GM18508 (cell line): Measurements from ENCODE around the gene ACVR1B.

Experiments used
- ATAC-seq: cut with Tn5 transposase; IDR thresholded peaks from one replicate; pipeline ENCODE4 v1.9.1; 2021; ENCODE audit warnings: moderate number of reproducible peaks; ENCODE audit not compliant: insufficient read depth, unreplicated experiment

Gene ACVR1B

GRCh38 chr12:52014567-52015530, 63.4 kb downstream of the ACVR1B start:
- no peak for ATAC-seq

- ATAC-seq = no peak
Observed at GRCh38 chr12:52015532-52016041, 64.1 kb downstream of the ACVR1B start.

GRCh38 chr12:52018433-52019112, 67.1 kb downstream of the ACVR1B start:
- ATAC-seq = no peak

DNA sequence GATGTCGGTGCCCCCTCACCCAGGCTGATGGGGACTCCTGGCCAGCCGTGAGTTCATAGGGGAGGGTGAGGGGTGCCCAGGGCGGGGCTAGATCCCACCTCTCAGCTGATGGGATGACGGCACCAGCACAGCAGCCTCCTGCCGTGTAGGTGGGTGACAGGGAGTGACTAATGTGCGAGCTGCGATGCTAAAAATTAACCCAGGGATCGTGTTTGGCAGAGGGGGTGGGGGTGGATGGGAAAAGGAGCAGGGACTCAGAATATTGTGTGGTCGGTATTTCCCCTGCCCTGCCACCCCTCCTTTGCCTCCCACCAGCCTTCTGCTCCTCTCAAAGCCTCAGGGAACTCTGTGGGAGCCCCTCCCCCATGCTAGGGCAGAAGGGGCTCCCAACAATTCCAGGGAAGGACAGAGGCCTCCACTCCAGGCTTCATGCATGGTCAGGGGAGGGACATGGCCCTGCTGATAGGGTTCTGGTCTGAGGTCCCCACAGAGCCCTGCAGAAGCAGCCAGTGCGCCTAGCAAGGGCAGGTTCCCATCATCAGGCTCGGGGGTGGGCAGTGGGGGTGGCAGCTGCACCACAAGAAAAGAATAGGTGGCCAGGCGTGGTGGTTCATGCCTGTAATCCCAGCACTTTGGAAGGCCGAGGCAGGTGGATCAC, 67.7 kb downstream of the ACVR1B start:
- ATAC-seq = no peak

DNA sequence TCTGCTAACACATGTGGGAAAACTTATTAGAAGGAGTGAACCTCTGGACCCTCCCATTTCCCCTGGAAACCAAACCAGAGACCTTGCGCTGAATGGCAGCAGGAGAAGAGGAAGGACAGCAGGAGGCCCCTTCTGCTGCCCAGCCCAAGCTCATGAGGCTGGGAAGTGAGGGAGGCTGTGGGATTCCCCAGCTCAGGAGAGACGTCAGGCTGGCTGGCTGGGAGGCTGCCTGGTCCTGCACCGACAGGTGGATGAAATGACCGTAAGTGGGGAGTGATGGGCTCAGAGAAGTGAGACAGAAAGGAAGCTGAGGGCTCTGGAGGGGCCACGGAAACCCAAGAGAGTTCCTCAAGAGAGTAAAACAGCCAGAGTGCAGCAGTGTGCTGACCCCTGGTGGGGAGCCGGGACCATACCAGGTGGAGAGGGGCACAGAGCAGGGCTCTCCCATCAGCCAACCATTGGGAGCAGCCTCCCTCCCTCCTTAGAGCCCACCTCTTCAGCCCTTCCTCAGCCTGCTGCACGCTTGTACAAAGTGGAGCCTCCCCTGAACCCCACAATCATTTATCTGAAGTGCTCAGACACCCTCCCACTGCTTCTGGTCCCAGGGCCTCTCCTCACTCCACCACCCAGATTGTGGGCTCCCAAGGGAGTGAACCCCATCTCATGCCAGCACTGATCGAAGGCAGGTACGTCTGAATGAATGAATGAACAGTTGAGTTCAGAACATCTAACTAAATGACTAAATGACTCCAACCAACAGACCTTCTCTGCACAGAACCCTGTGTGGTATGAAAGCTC, 69.2 kb downstream of the ACVR1B start:
- no peak for ATAC-seq

- no peak for ATAC-seq
Observed at GRCh38 chr12:52022841-52023181, 71.3 kb downstream of the ACVR1B start.

- no peak for ATAC-seq
Observed at GRCh38 chr12:52023182-52023975, 71.9 kb downstream of the ACVR1B start.

DNA sequence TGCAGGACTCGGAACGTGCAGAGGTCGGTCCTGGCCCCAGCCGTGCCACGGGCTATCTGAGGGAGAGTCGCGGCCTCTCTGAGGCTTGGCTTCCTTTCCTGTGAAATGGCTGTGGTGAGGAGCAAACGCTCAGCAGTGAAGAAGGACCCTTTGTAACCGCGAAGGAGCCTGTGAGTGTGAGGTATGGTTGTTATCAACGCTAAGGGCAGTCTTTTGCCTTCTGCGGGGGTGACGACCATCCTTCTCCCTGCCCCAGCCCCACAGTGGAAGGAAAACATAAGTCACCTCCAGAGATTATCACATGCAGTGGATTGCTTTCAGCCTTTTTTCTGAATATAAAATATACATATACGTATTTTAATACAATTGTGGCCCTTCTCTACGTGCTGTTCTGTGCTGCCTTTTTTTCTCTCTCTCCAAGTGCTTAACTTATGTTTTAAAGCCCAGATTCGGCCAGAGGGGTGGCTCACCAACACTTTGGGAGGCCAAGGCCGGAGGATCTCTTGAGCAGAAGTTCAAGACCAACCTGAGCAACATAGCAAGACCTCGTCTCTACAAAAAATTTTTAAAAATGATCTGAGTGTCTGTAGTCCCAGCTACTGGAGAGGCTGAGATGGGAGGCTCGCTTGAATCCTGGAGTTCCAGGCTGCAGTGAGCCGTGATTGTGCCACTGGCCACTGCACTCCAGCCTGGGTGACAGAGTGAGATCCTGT, 72.6 kb downstream of the ACVR1B start:
- no peak for ATAC-seq

GRCh38 chr12:52024845-52025230, 73.3 kb downstream of the ACVR1B start:
- no peak for ATAC-seq

DNA sequence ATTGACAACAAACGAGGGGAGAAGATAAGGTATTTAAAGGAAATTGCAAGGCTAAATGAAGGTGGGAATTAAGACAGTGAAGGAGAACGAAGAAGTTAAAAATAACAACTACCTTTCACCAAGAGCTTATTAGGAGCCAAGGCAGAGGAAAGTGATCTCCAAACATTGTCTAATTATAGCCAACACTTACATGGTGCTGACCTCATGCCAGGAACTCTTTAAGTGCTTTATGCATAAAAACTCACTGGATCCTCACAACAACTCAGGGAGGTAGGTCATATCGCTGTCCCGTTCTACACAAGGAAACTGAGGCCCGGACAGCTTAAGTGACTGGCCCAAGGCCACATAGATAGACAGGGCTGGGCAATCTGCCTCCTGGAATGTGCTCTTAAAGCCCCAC, 74.8 kb downstream of the ACVR1B start:
- no peak for ATAC-seq

DNA sequence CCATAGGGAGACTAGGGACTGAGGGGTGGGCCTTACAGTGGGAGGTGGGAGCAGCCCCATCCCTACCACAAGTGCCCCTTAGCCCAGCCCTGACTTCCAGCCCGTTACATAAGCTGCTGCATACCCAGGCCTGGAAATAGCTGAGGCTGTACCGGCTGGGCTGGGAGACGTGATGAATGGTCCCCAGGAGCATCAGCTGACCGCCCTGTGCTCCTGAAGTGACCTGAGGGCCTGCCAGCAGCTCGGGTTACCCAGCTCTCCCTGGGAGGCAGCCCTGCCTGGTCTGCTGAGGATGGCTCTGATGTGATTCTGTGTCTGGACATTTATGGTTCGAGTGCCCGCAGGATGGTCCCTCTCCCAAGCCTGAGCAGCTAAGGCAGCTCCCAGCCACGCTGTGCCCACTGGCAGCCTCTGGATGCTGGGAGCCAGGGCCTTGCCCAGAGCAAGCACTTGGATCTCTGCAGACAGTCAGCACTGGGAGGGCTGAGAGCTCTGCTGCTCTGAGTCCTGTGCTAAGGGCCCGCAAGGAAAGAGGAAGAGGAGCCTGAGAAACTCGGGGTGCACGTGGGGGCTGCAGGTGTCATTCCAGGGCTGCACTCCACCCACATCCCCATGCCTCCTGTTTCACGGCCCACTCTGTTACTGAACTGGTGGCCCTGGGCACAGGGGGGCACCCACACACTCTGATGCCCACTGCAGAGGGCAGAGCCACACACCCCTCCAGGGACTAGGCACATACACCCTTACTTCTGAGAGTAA, 75.8 kb downstream of the ACVR1B start:
- no peak for ATAC-seq

GRCh38 chr12:52029685-52030084, 78.2 kb downstream of the ACVR1B start:
- no peak for ATAC-seq

GRCh38 chr12:52032446-52032803, 80.9 kb downstream of the ACVR1B start:
- no peak for ATAC-seq

- peak; percentile 77 for ATAC-seq
Observed at GRCh38 chr12:52032804-52033445, 81.4 kb downstream of the ACVR1B start.

GRCh38 chr12:52033446-52034140, 82.1 kb downstream of the ACVR1B start:
- ATAC-seq = no peak

- ATAC-seq = no peak
Observed at GRCh38 chr12:52035190-52035589, 83.7 kb downstream of the ACVR1B start.

DNA sequence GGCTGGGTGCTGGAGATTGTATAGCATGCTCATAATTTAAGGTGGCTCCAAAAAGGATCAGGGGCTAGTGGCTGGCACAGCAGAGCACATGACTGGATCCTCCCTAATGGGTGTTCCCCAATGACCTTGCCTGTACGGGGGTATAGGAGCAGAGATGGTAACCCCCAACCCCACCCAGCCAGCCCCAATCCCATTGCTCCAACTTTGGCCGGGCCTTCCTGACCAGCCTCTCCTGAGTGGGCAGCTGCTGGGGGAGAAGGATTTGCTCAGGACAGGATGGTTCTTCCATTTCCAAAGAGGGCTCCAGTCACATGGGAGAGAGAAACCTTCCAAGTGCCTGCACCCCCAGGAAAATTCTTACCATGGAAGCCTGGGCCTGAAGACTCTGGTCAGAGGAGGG, 84.4 kb downstream of the ACVR1B start:
- ATAC-seq = no peak
